GM12878 (cell line): Measurements from ENCODE around the gene SHOC1. TPM values are rescaled to one million over a fixed set of nuclear protein-coding genes. Genes with fewer than 3 reads are reported as not detected.
A peak's percentile ranks its signal among the peaks of the same experiment; 100 is the strongest.

Experiments
- ATAC-seq: fragments of 200-7000 bp; cut with Tn5 transposase; 3 replicates; pipeline ENCODE4 v1.9.1; 2020; ENCODE audit warnings: mild to moderate bottlenecking, moderate library complexity
- BruUV-seq: library from RNA; stranded (reverse); fragments of 400-500 nt; replicated peaks from 2 replicates; lab custom pipeline; 2021; lab: Mats Ljungman, UMichigan
- CTCF ChIA-PET: fragments of 300-600 bp; sonication (Branson Sonifier 250); formaldehyde crosslinking; extraction: SDS; loops from one replicate; lab custom pipeline; 2021; ENCODE audit warnings: inconsistent platforms; lab: Yijun Ruan, JAX
- POLR2A ChIA-PET: fragments of 350-600 bp; formaldehyde crosslinking; extraction: SDS; loops from one replicate; lab custom pipeline; 2021; ENCODE audit warnings: inconsistent platforms; lab: Charles Lee
- RAD21 ChIA-PET: fragments of 300-600 bp; sonication (Branson Sonifier 250); formaldehyde crosslinking; loops from one replicate; lab custom pipeline; 2023; ENCODE audit warnings: antibody characterized with exemption; ENCODE audit not compliant: unreplicated experiment; lab: Charles Lee
- SMC1A ChIA-PET: fragments of 300-600 bp; sonication (Branson Sonifier 250); formaldehyde crosslinking; loops from one replicate; lab custom pipeline; 2023; ENCODE audit not compliant: unreplicated experiment, uncharacterized antibody; lab: Charles Lee
- DNase-seq: peaks from one replicate; pipeline ENCODE4 v3.0.0-alpha.2; 2011; ENCODE audit warnings: low read depth, low spot score
- FAIRE-seq: peaks from 3 replicates; lab custom pipeline; 2011; peaks lifted over from hg19 to GRCh38; lab: Jason Lieb, UNC
- H2AFZ ChIP-seq: 2 replicates; pipeline ENCODE4 v1.6.0; 2011; ENCODE audit warnings: low read depth, low read length, control low read depth; ENCODE audit not compliant: control insufficient read depth
- H3K27ac ChIP-seq: 2 replicates; pipeline ENCODE4 v1.5.1; 2011; ENCODE audit warnings: control low read depth; ENCODE audit not compliant: control insufficient read depth, insufficient read depth
- H3K27me3 ChIP-seq, 2 experiments: replicated peaks in 1 of 2; 2 replicates each; pipeline versions ENCODE4 v1.6.0 to v1.6.1; 2011; ENCODE audit warnings: low read length in 1 of 2; ENCODE audit not compliant: control insufficient read depth in 2 of 2, insufficient read depth in 2 of 2
- H3K36me3 ChIP-seq, 2 experiments: 2 replicates each; pipeline ENCODE4 v1.5.1; 2011; ENCODE audit warnings: low read length in 1 of 2; ENCODE audit not compliant: control insufficient read depth in 2 of 2, insufficient read depth in 2 of 2
- H3K4me1 ChIP-seq: 2 replicates; pipeline ENCODE4 v1.6.1; 2011; ENCODE audit warnings: mild to moderate bottlenecking, low read length, moderate library complexity, mixed read lengths; ENCODE audit not compliant: control insufficient read depth, insufficient read depth
- H3K4me2 ChIP-seq: 2 replicates; pipeline ENCODE4 v1.6.0; 2011; ENCODE audit warnings: control low read depth; ENCODE audit not compliant: control insufficient read depth, insufficient read depth
- H3K4me3 ChIP-seq: fragments of 200-600 bp; sonication (generic); 2 replicates; pipeline ENCODE4 v1.5.1; 2016
- H3K79me2 ChIP-seq: 2 replicates; pipeline ENCODE4 v1.6.0; 2011; ENCODE audit warnings: low read length; ENCODE audit not compliant: control insufficient read depth, insufficient read depth
- H3K9ac ChIP-seq: 2 replicates; pipeline ENCODE4 v1.8.0; 2011; ENCODE audit warnings: low read length, control low read depth, mixed read lengths; ENCODE audit not compliant: control insufficient read depth, insufficient read depth
- H3K9me3 ChIP-seq: replicated peaks from 3 replicates; pipeline ENCODE4 v1.5.1; 2011; ENCODE audit warnings: mild to moderate bottlenecking, low read length; ENCODE audit not compliant: control insufficient read depth, insufficient read depth
- H4K20me1 ChIP-seq: 2 replicates; pipeline ENCODE4 v1.6.0; 2011; ENCODE audit not compliant: control insufficient read depth, insufficient read depth
- CEBPB ChIP-seq, 2 experiments: fragments of 150-350 bp in 1 of 2; IDR thresholded peaks; 2 replicates each; pipeline ENCODE4 v1.6.1; 2012 to 2014; ENCODE audit warnings: low read depth in 2 of 2, low read length in 2 of 2, borderline replicate concordance in 1 of 2, inconsistent platforms in 1 of 2
- IRF4 ChIP-seq: IDR thresholded peaks from 2 replicates; pipeline ENCODE4 v1.6.1; 2011; ENCODE audit warnings: low read depth, low read length
- JUND ChIP-seq: IDR thresholded peaks from 2 replicates; pipeline ENCODE4 v1.6.1; 2012; ENCODE audit warnings: low read depth, mild to moderate bottlenecking, low read length, improper control_type of control experiment, moderate library complexity
- KAT2A ChIP-seq: conservative IDR thresholded peaks from 2 replicates; pipeline ENCODE4 v1.6.1; 2011; ENCODE audit warnings: low read depth, low read length; ENCODE audit not compliant: control insufficient read depth
- LARP7 ChIP-seq: fragments of 450-650 bp; IDR thresholded peaks from 2 replicates; pipeline ENCODE4 v1.6.1; 2017; ENCODE audit warnings: mild to moderate bottlenecking
- NR2C1 ChIP-seq: fragments of 450-650 bp; IDR thresholded peaks from 2 replicates; pipeline ENCODE4 v1.6.1; 2017; ENCODE audit warnings: antibody characterized with exemption, mild to moderate bottlenecking, moderate library complexity
- RAD51 ChIP-seq: fragments of 450-650 bp; IDR thresholded peaks from 2 replicates; pipeline ENCODE4 v1.6.1; 2016; ENCODE audit warnings: moderate library complexity, mild to moderate bottlenecking, inconsistent platforms
- RCOR1 ChIP-seq: conservative IDR thresholded peaks from 2 replicates; pipeline ENCODE4 v1.6.1; 2012; ENCODE audit warnings: low read depth, low read length, improper control_type of control experiment
- RELA ChIP-seq: fragments of 450-650 bp; IDR thresholded peaks from 2 replicates; pipeline ENCODE4 v1.8.0; 2014; ENCODE audit warnings: borderline replicate concordance; ENCODE audit not compliant: partially characterized antibody
- SMAD5 ChIP-seq: IDR thresholded peaks from 2 replicates; pipeline ENCODE4 v1.6.1; 2016; ENCODE audit warnings: antibody characterized with exemption, low read depth
- STAT1 ChIP-seq: fragments of 450-650 bp; conservative IDR thresholded peaks from 2 replicates; pipeline ENCODE4 v1.6.1; 2014; ENCODE audit warnings: antibody characterized with exemption, mild to moderate bottlenecking
- SUPT20H ChIP-seq: IDR thresholded peaks from 2 replicates; pipeline ENCODE4 v1.6.1; 2011; ENCODE audit warnings: low read depth, mild to moderate bottlenecking, low read length, moderate library complexity, borderline replicate concordance; ENCODE audit not compliant: control insufficient read depth
- TARDBP ChIP-seq: IDR thresholded peaks from 2 replicates; pipeline ENCODE4 v1.6.1; 2016; ENCODE audit warnings: borderline replicate concordance
- TBL1XR1 ChIP-seq: IDR thresholded peaks from 2 replicates; pipeline ENCODE4 v1.6.1; 2012; ENCODE audit warnings: low read depth, low read length, improper control_type of control experiment
- ZNF622 ChIP-seq: fragments of 450-650 bp; IDR thresholded peaks from 2 replicates; pipeline ENCODE4 v1.6.1; 2017; ENCODE audit warnings: mild to moderate bottlenecking, inconsistent platforms
- ZZZ3 ChIP-seq: IDR thresholded peaks from 2 replicates; pipeline ENCODE4 v1.6.1; 2011; ENCODE audit warnings: low read depth; ENCODE audit not compliant: control insufficient read depth, insufficient read length
- WGBS: methylation state at CpG from one replicate; pipeline ENCODE4 v1.1.6; 2016; ENCODE audit warnings: low lambda C conversion rate; ENCODE audit not compliant: insufficient replicate concordance, insufficient coverage; ENCODE audit errors: missing lambda C conversion rate; 5-methylcytosine and 5-hydroxymethylcytosine counted together
- in situ Hi-C: fragments of 300-500 bp; cut with MboI; formaldehyde crosslinking; loops from 9 replicates; pipeline ENCODE4 v1.14.3; 2018; ENCODE audit warnings: mixed read lengths
- intact Hi-C: fragments of 100-400 bp; cut with micrococcal nuclease; formaldehyde crosslinking; loops from one replicate; pipeline ENCODE4 v1.14.2; 2022; ENCODE audit not compliant: unreplicated experiment
- polyA plus RNA-seq, 11 experiments: library from polyadenylated mRNA; depleted of rRNA in 4 of 11; unstranded in 6 of 11; stranded (reverse) in 5 of 11; fragments of >200 nt; fragmentation: Nextera tagmentation in 4 of 11; fragmentation: Illumina TruSeq in 1 of 11; extraction: Ambion mirVana in 4 of 11; extraction: Trizol in 1 of 11; gene quantifications; 1 replicate in 1 of 11; 2 replicates in 10 of 11; pipeline versions ENCODE4 v1.2.1 to v1.2.3, GENCODE V29; 2011 to 2016; ENCODE audit warnings: inconsistent platforms in 2 of 11, missing spikeins in 2 of 11, low read depth in 1 of 11
- total RNA-seq, 4 experiments: library from RNA; depleted of rRNA in 3 of 4; stranded (reverse); fragments of >200 nt in 3 of 4; fragmentation: Illumina TruSeq in 1 of 4; extraction: Trizol in 1 of 4; gene quantifications; 2 replicates each; pipeline versions ENCODE4 v1.2.1 to v1.2.3, GENCODE V29; 2013 to 2021
- TF ChIP-seq, protein P1 (sequence below): fragments of 450-650 bp; IDR thresholded peaks from 2 replicates; pipeline ENCODE4 v1.6.1; 2018; ENCODE audit warnings: mild to moderate bottlenecking, low read depth, moderate library complexity; ENCODE audit not compliant: partially characterized antibody
- TF ChIP-seq, protein P2 (sequence below): IDR thresholded peaks from 2 replicates; pipeline ENCODE4 v1.6.1; 2011; ENCODE audit warnings: borderline replicate concordance, low read depth, mild to moderate bottlenecking, moderate library complexity, low read length; ENCODE audit not compliant: insufficient read depth, poor library complexity, severe bottlenecking

The SHOC1 gene
- total and polyA plus RNA-seq, 10 of the 15 experiments (the other 5 are each of a cell fraction or from before 2014, with no cell fraction given), result under 0.01 to 0.11 (median 0.04) TPM; not detected in 3

DNA sequence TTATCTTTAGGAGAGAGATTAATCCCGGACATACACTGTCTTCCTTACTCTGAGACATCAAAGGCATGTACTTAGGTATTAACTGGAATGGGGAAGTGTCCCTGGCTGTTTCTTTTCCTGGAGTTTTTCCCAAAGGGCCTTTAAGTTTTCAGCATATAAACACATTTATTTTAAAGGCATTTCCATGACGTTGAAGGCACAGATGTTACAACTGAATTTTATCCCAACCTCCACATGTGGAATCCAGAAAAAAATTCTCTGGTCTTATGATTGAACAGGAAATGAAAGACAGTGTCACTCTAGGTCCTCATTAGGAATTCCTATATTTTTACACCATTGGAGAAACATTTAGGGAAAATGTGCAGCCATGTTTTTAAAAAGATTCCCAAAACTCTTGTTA, 41.6 kb upstream of the SHOC1 start (continued):
- TF ChIP-seq, protein P1, sequence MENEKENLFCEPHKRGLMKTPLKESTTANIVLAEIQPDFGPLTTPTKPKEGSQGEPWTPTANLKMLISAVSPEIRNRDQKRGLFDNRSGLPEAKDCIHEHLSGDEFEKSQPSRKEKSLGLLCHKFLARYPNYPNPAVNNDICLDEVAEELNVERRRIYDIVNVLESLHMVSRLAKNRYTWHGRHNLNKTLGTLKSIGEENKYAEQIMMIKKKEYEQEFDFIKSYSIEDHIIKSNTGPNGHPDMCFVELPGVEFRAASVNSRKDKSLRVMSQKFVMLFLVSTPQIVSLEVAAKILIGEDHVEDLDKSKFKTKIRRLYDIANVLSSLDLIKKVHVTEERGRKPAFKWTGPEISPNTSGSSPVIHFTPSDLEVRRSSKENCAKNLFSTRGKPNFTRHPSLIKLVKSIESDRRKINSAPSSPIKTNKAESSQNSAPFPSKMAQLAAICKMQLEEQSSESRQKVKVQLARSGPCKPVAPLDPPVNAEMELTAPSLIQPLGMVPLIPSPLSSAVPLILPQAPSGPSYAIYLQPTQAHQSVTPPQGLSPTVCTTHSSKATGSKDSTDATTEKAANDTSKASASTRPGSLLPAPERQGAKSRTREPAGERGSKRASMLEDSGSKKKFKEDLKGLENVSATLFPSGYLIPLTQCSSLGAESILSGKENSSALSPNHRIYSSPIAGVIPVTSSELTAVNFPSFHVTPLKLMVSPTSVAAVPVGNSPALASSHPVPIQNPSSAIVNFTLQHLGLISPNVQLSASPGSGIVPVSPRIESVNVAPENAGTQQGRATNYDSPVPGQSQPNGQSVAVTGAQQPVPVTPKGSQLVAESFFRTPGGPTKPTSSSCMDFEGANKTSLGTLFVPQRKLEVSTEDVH, result no peak
- TF ChIP-seq RCOR1, result no peak
- TF ChIP-seq TARDBP, result no peak
- no peak for TF ChIP-seq NR2C1
- TF ChIP-seq, protein P2, sequence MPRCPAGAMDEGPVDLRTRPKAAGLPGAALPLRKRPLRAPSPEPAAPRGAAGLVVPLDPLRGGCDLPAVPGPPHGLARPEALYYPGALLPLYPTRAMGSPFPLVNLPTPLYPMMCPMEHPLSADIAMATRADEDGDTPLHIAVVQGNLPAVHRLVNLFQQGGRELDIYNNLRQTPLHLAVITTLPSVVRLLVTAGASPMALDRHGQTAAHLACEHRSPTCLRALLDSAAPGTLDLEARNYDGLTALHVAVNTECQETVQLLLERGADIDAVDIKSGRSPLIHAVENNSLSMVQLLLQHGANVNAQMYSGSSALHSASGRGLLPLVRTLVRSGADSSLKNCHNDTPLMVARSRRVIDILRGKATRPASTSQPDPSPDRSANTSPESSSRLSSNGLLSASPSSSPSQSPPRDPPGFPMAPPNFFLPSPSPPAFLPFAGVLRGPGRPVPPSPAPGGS, result no peak

DNA sequence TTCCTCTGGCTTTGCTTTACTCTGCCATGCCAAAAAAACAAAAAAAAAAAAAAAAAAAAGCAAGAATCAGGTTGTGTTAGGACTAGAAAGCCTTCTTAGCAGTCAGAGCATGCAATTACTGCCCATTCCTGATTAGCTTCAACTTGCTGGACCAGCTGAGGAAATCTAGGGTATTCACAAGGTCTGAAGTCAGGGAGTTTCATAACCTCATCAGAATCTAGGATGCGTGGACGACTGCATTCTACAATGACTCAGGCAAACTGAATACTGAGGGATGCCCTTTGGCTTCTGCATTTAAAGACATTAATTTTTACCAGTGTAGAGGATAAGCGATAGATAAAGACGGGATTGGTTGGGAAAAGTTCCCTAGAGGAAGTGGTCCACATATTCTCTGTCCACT, 39.2 kb upstream of the SHOC1 start:
- Histone ChIP-seq H3K4me2 (no peak overlapping the region), H3K27me3 (no peaks in the 10 kb centered on the region), H3K9ac (no peak overlapping the region), H3K27ac (no peak overlapping the region), H3K4me1 (peaks cover 4% of the 10 kb centered on the region; the same call in 1 of the 2 replicates), H3K36me3 (no peaks in the 10 kb centered on the region), H4K20me1 (no peaks in the 10 kb centered on the region), H3K4me3 (no peak overlapping the region), H3K79me2 (no peaks in the 10 kb centered on the region), H3K9me3 (no peaks in the 10 kb centered on the region), H2AFZ (no peak overlapping the region)
- RAD21 ChIA-PET, result interaction anchor here (1.2 kb wide), 1 partner anchor 241 kb away, joined by 3 read pairs; no protein-coding TSS in a partner anchor
- in situ Hi-C loops, result no loop called here
- intact Hi-C loops, result loop anchor here (5.0 kb wide), 1 partner anchor 148 kb away; no protein-coding TSS in a partner anchor
- POLR2A ChIA-PET, result interaction anchor here (0.6 kb wide), 1 partner anchor 367 kb away, joined by 3 read pairs; no protein-coding TSS in a partner anchor
- FAIRE-seq (no peak), DNase-seq (no peak), ATAC-seq (peak; percentile 26; the same call in 1 of the 3 replicates)
- SMC1A ChIA-PET, result interaction anchor here (0.6 kb wide), 2 partner anchors 152 to 153 kb away, joined by 3 to 4 read pairs; no protein-coding TSS in a partner anchor
- 80% methylated on average over 4 of the region's 4 CpGs for WGBS
- no TSS peak for BruUV-seq
- CTCF ChIA-PET, result no interaction called here
- no peak for TF ChIP-seq ZNF622
- no peak for TF ChIP-seq SMAD5
- TF ChIP-seq IRF4, result no peak
- no peak for TF ChIP-seq JUND
- no peak for TF ChIP-seq CEBPB (IDR thresholded peaks at IDR 0.05; ENCODE audit: borderline replicate concordance in 1 of 2, low read depth in 2 of 2, low read length in 2 of 2)
- no peak for TF ChIP-seq RELA
- TF ChIP-seq KAT2A, result no peak
- no peak for TF ChIP-seq ZZZ3
- no peak for TF ChIP-seq LARP7
- TF ChIP-seq TBL1XR1, result no peak
- TF ChIP-seq SUPT20H, result no peak
- TF ChIP-seq RAD51, result no peak
- no peak for TF ChIP-seq STAT1
